Muscle layer of colon (tissue), 2 donors: ENCODE data around the gene KLHDC4.
"Not testable (repeated sequence)": the region's sequence is repeated elsewhere in the genome, so short reads cannot be mapped to it uniquely, and the experiment has no call there.

ENCODE experiments used
- H3K27ac ChIP-seq: one replicate; pipeline ENCODE4 v1.7.0; 2013; ENCODE audit warnings: low read depth, mild to moderate bottlenecking, low read length, moderate library complexity
- H3K27me3 ChIP-seq, 2 donors: one replicate each; pipeline ENCODE4 v1.7.0; 2013; ENCODE audit warnings: low read length in 2 of 2, mild to moderate bottlenecking in 2 of 2; ENCODE audit not compliant: insufficient read depth in 2 of 2, control insufficient read depth in 1 of 2
- H3K36me3 ChIP-seq: one replicate; pipeline ENCODE4 v1.7.0; 2013; ENCODE audit warnings: mild to moderate bottlenecking, low read length; ENCODE audit not compliant: insufficient read depth
- H3K4me1 ChIP-seq: one replicate; pipeline ENCODE4 v1.7.0; 2013; ENCODE audit warnings: mild to moderate bottlenecking, low read length; ENCODE audit not compliant: insufficient read depth
- H3K4me3 ChIP-seq, 2 donors: one replicate each; pipeline ENCODE4 v1.7.0; 2013; ENCODE audit warnings: low read length in 2 of 2, low read depth in 1 of 2, mild to moderate bottlenecking in 1 of 2, moderate library complexity in 1 of 2
- H3K9ac ChIP-seq: one replicate; pipeline ENCODE4 v1.7.0; 2013; ENCODE audit warnings: low read length
- H3K9me3 ChIP-seq: one replicate; pipeline ENCODE4 v1.7.0; 2013; ENCODE audit warnings: mild to moderate bottlenecking, low read length
- donor health status: abdominal sarcoma.
- donor health status: Adenocarcinoma of cecum.

KLHDC4 gene

DNA sequence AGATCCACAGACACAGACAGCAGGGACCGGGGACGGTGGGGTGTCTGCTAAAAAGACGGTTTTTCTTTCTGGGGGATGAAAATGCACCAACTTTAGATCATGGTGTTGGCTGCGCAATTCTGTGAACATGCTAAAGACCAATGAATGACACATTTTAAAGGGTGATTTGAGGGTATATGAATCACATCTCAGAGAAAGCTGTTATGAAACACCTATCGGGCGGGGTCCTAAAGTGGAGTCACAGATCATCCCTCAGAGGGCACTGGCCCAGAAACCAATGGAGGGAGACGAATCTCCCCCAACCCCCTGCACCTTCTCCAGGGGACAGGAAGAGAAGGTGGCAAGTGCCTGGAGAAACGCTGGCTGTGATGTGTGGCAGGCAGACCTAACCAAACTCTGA is 26.0 kb downstream of the KLHDC4 start:
- Histone ChIP-seq H3K4me1 (peaks cover 12% of the 10 kb centered on the region), H3K9me3 (no peaks in the 10 kb centered on the region), H3K27ac (no peak overlapping the region), H3K27me3 (no peaks in the 10 kb centered on the region), H3K4me3 (no peak overlapping the region), H3K9ac (no peak overlapping the region), H3K36me3 (peaks cover 8% of the 10 kb centered on the region)

- Histone ChIP-seq H3K27ac (no peak overlapping the region), H3K36me3 (peaks cover 8% of the 10 kb centered on the region), H3K4me3 (no peak overlapping the region), H3K9ac (no peak overlapping the region), H3K4me1 (peaks cover 10% of the 10 kb centered on the region), H3K9me3 (no peaks in the 10 kb centered on the region), H3K27me3 (no peaks in the 10 kb centered on the region)
These were observed 29.8 kb downstream of the KLHDC4 start for GRCh38 chr16:87736008-87736382.

GRCh38 chr16:87735270-87736007 is 30.3 kb downstream of the KLHDC4 start:
- Histone ChIP-seq H3K9me3 (no peaks in the 10 kb centered on the region), H3K4me3 (no peak overlapping the region), H3K36me3 (peaks cover 8% of the 10 kb centered on the region), H3K4me1 (peaks cover 5% of the 10 kb centered on the region), H3K27ac (no peak overlapping the region), H3K9ac (no peak overlapping the region), H3K27me3 (no peaks in the 10 kb centered on the region)

DNA sequence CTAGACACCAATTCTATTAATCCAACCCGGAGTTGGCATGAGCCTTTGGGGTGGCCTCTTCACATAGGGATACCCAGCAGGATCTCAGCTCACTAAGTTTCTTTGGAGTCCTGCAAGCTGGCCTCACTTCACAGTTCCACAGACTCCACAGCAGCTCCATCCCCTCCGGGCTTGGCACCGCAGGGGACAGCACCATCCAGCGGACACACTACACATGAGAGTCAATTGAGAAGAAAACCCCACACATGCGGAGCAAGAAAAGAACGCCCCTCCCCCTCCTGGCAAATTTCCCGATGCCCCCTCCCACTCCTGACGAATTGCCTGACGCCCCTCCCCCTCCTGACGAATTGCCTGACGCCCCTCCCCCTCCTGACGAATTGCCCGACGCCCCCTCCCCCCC is 31.1 kb downstream of the KLHDC4 start:
- H3K9ac ChIP-seq = no peak overlapping the region
- H3K4me1 ChIP-seq = no peaks in the 10 kb centered on the region
- H3K27me3 ChIP-seq = no peaks in the 10 kb centered on the region
- H3K4me3 ChIP-seq = no peak overlapping the region
- H3K9me3 ChIP-seq = no peaks in the 10 kb centered on the region
- peaks cover 14% of the 10 kb centered on the region for H3K36me3 ChIP-seq
- no peak overlapping the region for H3K27ac ChIP-seq

DNA sequence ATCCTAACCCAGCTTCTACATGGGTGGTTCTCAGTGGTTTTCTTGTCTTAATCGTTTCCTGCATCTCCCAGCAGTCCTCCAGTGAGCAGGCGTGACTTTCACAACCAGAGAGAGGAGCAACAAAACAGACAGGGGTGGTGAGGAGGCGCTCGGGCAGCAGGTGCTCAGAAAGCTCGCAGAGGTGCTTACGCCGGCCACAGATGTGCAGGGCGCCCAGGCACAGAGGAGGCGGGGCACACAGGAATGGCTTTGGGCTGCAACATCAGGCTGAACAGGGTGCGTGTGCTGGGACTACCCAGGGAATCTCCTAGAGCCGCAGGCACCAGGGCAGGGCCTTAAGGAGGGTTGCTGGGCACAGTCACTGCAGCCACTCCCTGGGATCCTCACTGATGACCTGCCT is 32.6 kb downstream of the KLHDC4 start:
- H3K9me3 ChIP-seq = no peaks in the 10 kb centered on the region
- H3K27ac ChIP-seq = no peak overlapping the region
- no peak overlapping the region for H3K9ac ChIP-seq
- H3K4me3 ChIP-seq = no peak overlapping the region
- H3K4me1 ChIP-seq = no peaks in the 10 kb centered on the region
- no peaks in the 10 kb centered on the region for H3K27me3 ChIP-seq
- peaks cover 21% of the 10 kb centered on the region for H3K36me3 ChIP-seq

GRCh38 chr16:87731607-87732006 is 34.2 kb downstream of the KLHDC4 start:
- peaks cover 25% of the 10 kb centered on the region for H3K36me3 ChIP-seq
- no peaks in the 10 kb centered on the region for H3K9me3 ChIP-seq
- no peak overlapping the region for H3K9ac ChIP-seq
- no peak overlapping the region for H3K27ac ChIP-seq
- no peak overlapping the region for H3K4me3 ChIP-seq
- H3K4me1 ChIP-seq = no peaks in the 10 kb centered on the region
- H3K27me3 ChIP-seq = no peaks in the 10 kb centered on the region

GRCh38 chr16:87729266-87729954 is 36.4 kb downstream of the KLHDC4 start:
- Histone ChIP-seq H3K36me3 (peaks cover 18% of the 10 kb centered on the region), H3K9me3 (no peaks in the 10 kb centered on the region), H3K4me1 (no peaks in the 10 kb centered on the region), H3K9ac (no peak overlapping the region), H3K4me3 (no peak overlapping the region), H3K27ac (no peak overlapping the region), H3K27me3 (no peaks in the 10 kb centered on the region)

- H3K9me3 ChIP-seq = no peaks in the 10 kb centered on the region
- no peaks in the 10 kb centered on the region for H3K4me1 ChIP-seq
- no peak overlapping the region for H3K9ac ChIP-seq
- no peaks in the 10 kb centered on the region for H3K27me3 ChIP-seq
- H3K4me3 ChIP-seq = no peak overlapping the region
- H3K27ac ChIP-seq = no peak overlapping the region
- H3K36me3 ChIP-seq = peaks cover 18% of the 10 kb centered on the region
These were observed 37.8 kb downstream of the KLHDC4 start for GRCh38 chr16:87728026-87728425.

- Histone ChIP-seq H3K27ac (no peak overlapping the region), H3K4me3 (no peak overlapping the region), H3K4me1 (no peaks in the 10 kb centered on the region), H3K9ac (no peak overlapping the region), H3K9me3 (no peaks in the 10 kb centered on the region), H3K36me3 (peaks cover 18% of the 10 kb centered on the region), H3K27me3 (no peaks in the 10 kb centered on the region)
These were observed 38.4 kb downstream of the KLHDC4 start for GRCh38 chr16:87727346-87727745.

DNA sequence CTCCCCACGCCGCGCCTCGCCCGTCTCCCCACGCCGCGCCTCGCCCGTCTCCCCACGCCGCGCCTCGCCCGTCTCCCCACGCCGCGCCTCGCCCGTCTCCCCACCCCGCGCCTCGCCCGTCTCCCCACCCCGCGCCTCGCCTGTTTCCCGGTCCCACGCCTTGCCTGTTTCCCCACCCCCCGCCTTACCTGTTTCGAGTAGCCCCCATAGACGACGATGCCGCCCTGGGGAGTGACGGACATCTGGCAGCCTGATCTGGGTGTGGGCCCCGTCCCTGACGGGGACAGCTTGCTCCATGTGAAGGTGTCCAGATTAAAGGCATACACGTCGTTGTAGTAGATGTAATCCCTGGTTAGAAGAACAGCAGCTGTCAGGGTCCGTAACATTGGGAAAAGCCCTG is 39.2 kb downstream of the KLHDC4 start:
- H3K36me3 ChIP-seq = peaks cover 18% of the 10 kb centered on the region
- H3K27me3 ChIP-seq = not testable (repeated sequence)

DNA sequence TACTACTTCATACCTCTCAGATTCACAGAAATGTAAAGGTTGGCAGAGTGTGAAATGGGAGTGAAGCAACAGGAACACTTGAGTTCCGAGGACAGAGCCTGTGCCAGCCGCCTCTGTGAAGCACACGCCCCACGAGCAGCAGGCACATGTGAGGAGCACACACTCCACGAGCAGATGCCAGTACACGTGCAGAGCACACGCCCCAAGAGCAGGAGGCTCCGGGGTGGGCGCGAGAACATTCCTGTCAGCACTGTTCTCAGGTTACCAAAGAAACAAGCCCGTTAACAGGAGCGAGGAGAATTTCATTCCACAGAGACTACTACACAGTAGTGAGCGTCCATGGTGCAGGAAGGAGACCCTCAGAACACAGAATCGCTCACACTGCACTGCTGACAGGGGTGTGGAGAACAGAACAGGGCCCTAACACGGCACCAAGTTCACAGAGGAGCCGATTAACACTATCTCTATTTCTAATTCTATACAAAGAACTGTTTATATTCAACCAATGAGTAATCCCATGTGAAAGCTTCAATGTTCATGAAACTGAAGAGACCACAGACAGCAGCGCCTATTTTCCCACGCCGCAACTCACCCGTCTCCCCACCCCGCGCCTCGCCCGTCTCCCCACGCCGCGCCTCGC is 40.1 kb downstream of the KLHDC4 start:
- Histone ChIP-seq H3K27me3 (no peaks in the 10 kb centered on the region), H3K9me3 (no peaks in the 10 kb centered on the region), H3K4me3 (no peak overlapping the region), H3K4me1 (no peaks in the 10 kb centered on the region), H3K36me3 (peaks cover 18% of the 10 kb centered on the region), H3K9ac (no peak overlapping the region), H3K27ac (no peak overlapping the region)

More for the DNA sequence above, 39.2 kb downstream of the KLHDC4 start:
- H3K9ac ChIP-seq, H3K4me1 ChIP-seq, H3K4me3 ChIP-seq, H3K9me3 ChIP-seq, H3K27ac ChIP-seq: not testable (repeated sequence)
